HCT116 (cell line): Measurements from ENCODE around the gene RSPH6A. TPM values are rescaled to one million over a fixed set of nuclear protein-coding genes. Genes with fewer than 3 reads are reported as not detected.
A peak's percentile ranks its signal among the peaks of the same experiment; 100 is the strongest.

Experiments
- ATAC-seq: fragments of 200-7000 bp; cut with Tn5 transposase; 2 replicates; pipeline ENCODE4 v1.9.1; 2020; ENCODE audit warnings: mild to moderate bottlenecking, moderate library complexity
- BruUV-seq: library from RNA; stranded (reverse); fragments of 400-500 nt; replicated peaks from 2 replicates; lab custom pipeline; 2021; lab: Mats Ljungman, UMichigan
- CTCF ChIA-PET: fragments of 300-600 bp; sonication (Branson Sonifier 250); formaldehyde crosslinking; loops from one replicate; lab custom pipeline; 2021; ENCODE audit warnings: antibody characterized with exemption; lab: Charles Lee
- POLR2A ChIA-PET: fragments of 300-600, 350-600 bp; sonication (Branson Sonifier 250); formaldehyde crosslinking; loops from one replicate; lab custom pipeline; 2021; ENCODE audit warnings: antibody characterized with exemption; lab: Charles Lee
- RAD21 ChIA-PET, 2 experiments: fragments of 300-600 bp; sonication (Branson Sonifier 250); formaldehyde crosslinking; loops; one replicate each; lab custom pipeline; 2023; ENCODE audit warnings: low total read pairs in 2 of 2; ENCODE audit not compliant: uncharacterized antibody in 2 of 2, unreplicated experiment in 2 of 2, low non-redundant PET in 1 of 2; lab: Charles Lee
- DNase-seq: peaks from one replicate; pipeline ENCODE4 v3.0.0-alpha.2; 2010; ENCODE audit warnings: low read depth, low spot score
- H2AFZ ChIP-seq: fragments of 200-600 bp; shearing (Covaris generic), sonication (generic); 2 replicates; pipeline ENCODE4 v1.6.1; 2017; ENCODE audit warnings: low read depth, mixed run types, mixed read lengths, antibody characterized with exemption, low read length; ENCODE audit not compliant: poor library complexity, severe bottlenecking
- H3K27ac ChIP-seq: 2 replicates; pipeline ENCODE4 v1.5.1; 2012; ENCODE audit warnings: low read depth, low read length
- H3K27me3 ChIP-seq: fragments of 200-600 bp; sonication (generic); 2 replicates; pipeline ENCODE4 v1.6.1; 2016; ENCODE audit warnings: mixed run types, low read length, mixed read lengths; ENCODE audit not compliant: insufficient read depth
- H3K36me3 ChIP-seq, 2 experiments: fragments of 200-500 bp in 1 of 2; fragments of 200-600 bp in 1 of 2; sonication (Bioruptor generic) in 1 of 2; sonication (generic) in 1 of 2; 2 replicates each; pipeline versions ENCODE4 v1.5.1 to v1.6.1; 2014 to 2016; ENCODE audit warnings: low read length in 2 of 2, inconsistent platforms in 1 of 2, mixed read lengths in 1 of 2, mixed run types in 1 of 2; ENCODE audit not compliant: insufficient read depth in 2 of 2, control insufficient read depth in 1 of 2
- H3K4me1 ChIP-seq, 2 experiments: fragments of 200-600 bp in 1 of 2; sonication (generic) in 1 of 2; 2 replicates each; pipeline versions ENCODE4 v1.5.1 to v1.6.1; 2012 to 2017; ENCODE audit warnings: low read length in 2 of 2, inconsistent platforms in 1 of 2, mild to moderate bottlenecking in 1 of 2, mixed read lengths in 1 of 2, mixed run types in 1 of 2, moderate library complexity in 1 of 2; ENCODE audit not compliant: insufficient read depth in 2 of 2, control insufficient read depth in 1 of 2
- H3K4me2 ChIP-seq: fragments of 200-600 bp; sonication (generic); 2 replicates; pipeline ENCODE4 v1.6.1; 2017; ENCODE audit warnings: mixed run types, low read length, mixed read lengths
- H3K4me3 ChIP-seq, 2 experiments: fragments of 200-600 bp in 1 of 2; sonication (generic) in 1 of 2; replicated peaks in 1 of 2; 2 replicates each; pipeline ENCODE4 v1.5.1; 2011 to 2016; ENCODE audit warnings: low read length in 2 of 2, control low read depth in 1 of 2, low read depth in 1 of 2, mild to moderate bottlenecking in 1 of 2, mixed read lengths in 1 of 2, mixed run types in 1 of 2
- H3K79me2 ChIP-seq: fragments of 200-600 bp; sonication (generic); 2 replicates; pipeline ENCODE4 v1.6.1; 2017; ENCODE audit warnings: mild to moderate bottlenecking, mixed run types, low read length, moderate library complexity, mixed read lengths; ENCODE audit not compliant: insufficient read depth
- H3K9ac ChIP-seq: fragments of 200-600 bp; sonication (generic); 2 replicates; pipeline ENCODE4 v1.6.1; 2016; ENCODE audit warnings: low read length, mixed read lengths
- H3K9me2 ChIP-seq: fragments of 200-600 bp; sonication (generic), shearing (Covaris generic); 2 replicates; pipeline ENCODE4 v1.6.1; 2017; ENCODE audit warnings: mixed run types, mild to moderate bottlenecking, moderate library complexity; ENCODE audit not compliant: insufficient read depth
- H3K9me3 ChIP-seq, 2 experiments: fragments of 200-500 bp in 1 of 2; fragments of 200-600 bp in 1 of 2; sonication (Bioruptor generic) in 1 of 2; sonication (generic) in 1 of 2; 2 replicates each; pipeline ENCODE4 v1.6.1; 2014 to 2017; ENCODE audit warnings: low read length in 2 of 2, mixed read lengths in 2 of 2, inconsistent platforms in 1 of 2, low read depth in 1 of 2, mild to moderate bottlenecking in 1 of 2, mixed run types in 1 of 2, moderate library complexity in 1 of 2; ENCODE audit not compliant: control insufficient read depth in 1 of 2, insufficient read depth in 1 of 2
- H4K20me1 ChIP-seq: fragments of 200-600 bp; sonication (generic), shearing (Covaris generic); 2 replicates; pipeline ENCODE4 v1.6.1; 2017; ENCODE audit warnings: mixed run types, mild to moderate bottlenecking, moderate library complexity; ENCODE audit not compliant: insufficient read depth
- CBX3 ChIP-seq: IDR thresholded peaks from 2 replicates; pipeline ENCODE4 v1.6.1; 2012; ENCODE audit warnings: low read depth
- CTCF ChIP-seq, 3 experiments: fragments of 200-600 bp in 1 of 3; sonication (generic) in 1 of 3; IDR thresholded peaks in 2 of 3; conservative IDR thresholded peaks in 1 of 3; 2 replicates each; pipeline ENCODE4 v1.5.1; 2012 to 2017; ENCODE audit warnings: low read depth in 2 of 3, low read length in 2 of 3, antibody characterized with exemption in 1 of 3, borderline replicate concordance in 1 of 3, control low read depth in 1 of 3, mild to moderate bottlenecking in 1 of 3, mixed read lengths in 1 of 3, mixed run types in 1 of 3, moderate library complexity in 1 of 3; ENCODE audit not compliant: insufficient read depth in 1 of 3
- EGR1 ChIP-seq: IDR thresholded peaks from 2 replicates; pipeline ENCODE4 v1.6.1; 2012; ENCODE audit warnings: low read depth
- EZH2 ChIP-seq: fragments of 200-600 bp; sonication (generic); IDR thresholded peaks from 2 replicates; pipeline ENCODE4 v1.6.1; 2017; ENCODE audit warnings: antibody characterized with exemption, mixed run types
- EZH2phosphoT487 ChIP-seq: fragments of 200-600 bp; IDR thresholded peaks from 2 replicates; pipeline ENCODE4 v1.6.1; 2018; ENCODE audit warnings: antibody characterized with exemption, borderline replicate concordance
- FOSL1 ChIP-seq: IDR thresholded peaks from 2 replicates; pipeline ENCODE4 v1.6.1; 2012; ENCODE audit warnings: low read depth
- JUND ChIP-seq: IDR thresholded peaks from 2 replicates; pipeline ENCODE4 v1.6.1; 2012
- MAX ChIP-seq: IDR thresholded peaks from 2 replicates; pipeline ENCODE4 v1.6.1; 2012
- POLR2AphosphoS5 ChIP-seq: IDR thresholded peaks from 2 replicates; pipeline ENCODE4 v1.6.1; 2011; ENCODE audit warnings: mild to moderate bottlenecking, low read depth, low read length, moderate library complexity
- RAD21 ChIP-seq: IDR thresholded peaks from 2 replicates; pipeline ENCODE4 v1.6.1; 2012; ENCODE audit warnings: low read depth, mild to moderate bottlenecking
- SP1 ChIP-seq: IDR thresholded peaks from 2 replicates; pipeline ENCODE4 v1.6.1; 2012; ENCODE audit warnings: low read depth
- YY1 ChIP-seq: IDR thresholded peaks from 2 replicates; pipeline ENCODE4 v1.6.1; 2011; ENCODE audit warnings: low read length, low read depth, moderate library complexity, mild to moderate bottlenecking; ENCODE audit not compliant: insufficient replicate concordance; ENCODE audit errors: extremely low read depth
- intact Hi-C: fragments of 100-400 bp; cut with micrococcal nuclease; formaldehyde crosslinking; loops from 2 replicates; pipeline ENCODE4 v1.10.0; 2022
- total RNA-seq: library from RNA; stranded (reverse); gene quantifications from one replicate; pipeline ENCODE4 v1.2.1, GENCODE V29; 2021; ENCODE audit not compliant: unreplicated experiment

RSPH6A gene
- total RNA-seq, 1 experiment from 2014 or later: 0.57 TPM

DNA sequence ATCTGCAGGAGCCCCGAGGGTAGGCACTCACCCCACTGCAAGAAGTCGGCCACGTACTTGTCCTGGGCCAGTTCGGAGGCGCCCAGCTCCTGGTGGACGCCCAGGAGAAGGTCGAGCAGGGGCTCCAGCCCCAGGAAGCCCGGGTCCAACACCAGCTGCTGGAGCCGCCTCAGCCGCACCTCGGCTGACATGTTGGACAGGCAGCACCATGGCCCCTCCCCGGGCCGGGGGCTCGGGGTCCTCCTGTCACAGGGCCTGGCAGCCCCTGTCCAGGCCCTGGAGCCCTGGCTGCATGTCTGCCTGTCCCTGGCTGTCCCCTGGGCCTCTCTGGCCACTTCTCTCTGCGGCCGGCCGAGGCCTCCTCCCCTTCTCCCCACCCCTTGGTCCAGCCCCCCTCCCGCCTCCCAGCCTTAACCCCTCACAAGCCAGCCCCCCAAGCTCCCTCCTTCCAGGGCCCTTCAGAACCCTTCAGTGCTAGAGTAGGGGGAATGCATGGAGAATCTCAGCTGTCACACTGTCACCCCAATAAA lies 32.9 kb downstream of the RSPH6A start, which contains the start of gene DMPK:
Gene DMPK (minus strand): TSS at position 329 of the 530 bp plus-strand sequence. CDS start 138 bp downstream, at position 191.
- peak within 1 kb of the TSS; percentile 67 for H3K9ac ChIP-seq
- TF ChIP-seq YY1 (no peak), CBX3 (no peak), POLR2AphosphoS5 (peak; percentile 14; the same call in 1 of the 2 replicates)

GRCh38 chr19:45781214-45782161 lies 33.6 kb downstream of the RSPH6A start:
- no peaks in the 10 kb centered on the region for H4K20me1 ChIP-seq
- H3K36me3 ChIP-seq: peaks cover 0 to 10% of the 10 kb centered on the region in 2 experiments; a peak in 3 of 4 replicates
- RAD21 ChIA-PET: interaction anchor here in 1 of 2 experiments (2.1 kb wide), 1 partner anchor 12 kb away, joined by 9 read pairs; the partner anchor contains the start of gene SIX5
- peak overlapping the region; percentile 34 to 54 for H3K4me3 ChIP-seq
- ATAC-seq (peak; percentile 46), DNase-seq (no peak)
- CTCF ChIA-PET: interaction anchor here (1.5 to 3.5 kb wide), 3 partner anchors 12 to 36 kb away, joined by 5 to 36 read pairs (median 10); partner anchors contain the start of gene SIX5
- H3K9me2 ChIP-seq: no peaks in the 10 kb centered on the region
- peak overlapping the region; percentile 84 for H3K4me2 ChIP-seq
- H3K27me3 ChIP-seq: no peaks in the 10 kb centered on the region
- no TSS peak for BruUV-seq
- H3K79me2 ChIP-seq: no peaks in the 10 kb centered on the region
- H3K9me3 ChIP-seq: no peaks in the 10 kb centered on the region
- peak overlapping the region; percentile 52 for H3K9ac ChIP-seq
- POLR2A ChIA-PET: interaction anchor here (5.1 kb wide), 1 partner anchor 12 kb away, joined by 50 read pairs; the partner anchor contains the start of gene SIX5
- H3K27ac ChIP-seq: peak overlapping the region; percentile 91
- intact Hi-C loops: no loop called here
- peaks cover 45 to 60% of the 10 kb centered on the region in 2 experiments for H3K4me1 ChIP-seq
- H2AFZ ChIP-seq: no peak overlapping the region
- TF ChIP-seq MAX: peak; percentile 42; the same call in 1 of the 2 replicates
- no peak for TF ChIP-seq CTCF (IDR thresholded peaks at IDR 0.05 in 2 of 3, conservative IDR thresholded peaks at IDR 0.05 in 1 of 3; ENCODE audit: borderline replicate concordance in 1 of 3, insufficient read depth in 1 of 3, low read depth in 2 of 3, low read length in 2 of 3)
- no peak for TF ChIP-seq CBX3
- no peak for TF ChIP-seq RAD21
- TF ChIP-seq SP1: peak; percentile 55
- no peak for TF ChIP-seq EZH2
- TF ChIP-seq EZH2phosphoT487: no peak
- peak; percentile 75 for TF ChIP-seq JUND
- no peak for TF ChIP-seq EGR1
- peak; percentile 34 for TF ChIP-seq FOSL1
- TF ChIP-seq, all 23 proteins: peak for 4

More for the DNA sequence above, 32.9 kb downstream of the RSPH6A start, which contains the start of gene DMPK:
- Histone ChIP-seq H3K9me3 (no peaks in the 10 kb centered on the region), H3K27me3 (no peaks in the 10 kb centered on the region), H4K20me1 (no peaks in the 10 kb centered on the region), H3K4me3 (peak within 1 kb of the TSS; percentile 34 to 54), H3K27ac (peak within 1 kb of the TSS; percentile 91), H3K4me2 (peak within 1 kb of the TSS; percentile 84), H3K4me1 (peaks cover 45 to 60% of the 10 kb centered on the region in 2 experiments), H3K9me2 (no peaks in the 10 kb centered on the region), H2AFZ (no peak within 1 kb of the TSS), H3K36me3 (peaks cover 3 to 9% of the 10 kb centered on the region in 2 experiments; a peak in 3 of 4 replicates), H3K79me2 (no peaks in the 10 kb centered on the region)
- ChIA-PET CTCF (interaction anchor here (0.7 to 3.5 kb wide), 6 partner anchors 12 to 65 kb away, joined by 3 to 36 read pairs (median 6); partner anchors contain the start of gene SIX5), POLR2A (interaction anchor here (1.1 to 5.1 kb wide), 3 partner anchors 8 to 13 kb away, joined by 4 to 50 read pairs (median 6); partner anchors contain the start of genes DMWD and SIX5), RAD21 (interaction anchor here (0.6 to 2.1 kb wide), 2 partner anchors 12 kb away, joined by 5 to 9 read pairs; partner anchors contain the start of gene SIX5 (in 1 of the 2))
- BruUV-seq: no TSS peak
- DNase-seq (no peak), ATAC-seq (peak; percentile 11)
- intact Hi-C loops: no loop called here
